Frontal cortex (tissue), 4 donors: ENCODE results near the gene INO80D. TPM values are rescaled to one million over a fixed set of nuclear protein-coding genes. Genes with fewer than 3 reads are reported as not detected.
"Not testable (repeated sequence)": the region's sequence is repeated elsewhere in the genome, so short reads cannot be mapped to it uniquely, and the experiment has no call there.

Source experiments
- DNase-seq, 2 donors: peaks; one replicate each; pipeline ENCODE4 v3.0.0; 2012; ENCODE audit warnings: low spot score in 2 of 2
- FAIRE-seq: peaks from 2 replicates; lab custom pipeline; 2012; peaks lifted over from hg19 to GRCh38; lab: Jason Lieb, UNC
- total RNA-seq: library from RNA; depleted of rRNA; stranded (reverse); fragments of >200 nt; gene quantifications from one replicate; pipeline ENCODE4 v1.2.3, GENCODE V29; 2014
- donor health status: control.
- donor health status: control.
- donor health status: control.

INO80D gene
- total RNA-seq, 1 donor from 2014 or later, result 16.3 TPM

DNA sequence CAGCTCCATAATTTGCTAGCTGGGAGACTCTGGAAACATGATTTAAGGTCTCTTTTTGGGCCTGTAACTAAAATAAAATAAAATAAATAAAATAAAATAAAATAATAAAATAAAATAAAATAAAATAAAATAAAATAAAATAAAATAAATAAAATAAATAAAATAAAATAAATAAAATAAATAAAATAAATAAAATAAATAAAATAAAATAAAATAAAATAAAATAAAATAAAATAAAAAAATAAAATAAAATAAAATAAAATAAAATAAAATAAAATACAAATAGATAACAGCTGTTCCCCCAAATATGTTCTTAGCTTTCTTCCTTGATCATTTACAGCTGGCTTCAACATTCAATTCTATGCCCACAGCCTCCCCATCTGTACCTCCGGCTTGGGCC lies 97.3 kb downstream of the INO80D start:
- FAIRE-seq, result not testable (repeated sequence)

DNA sequence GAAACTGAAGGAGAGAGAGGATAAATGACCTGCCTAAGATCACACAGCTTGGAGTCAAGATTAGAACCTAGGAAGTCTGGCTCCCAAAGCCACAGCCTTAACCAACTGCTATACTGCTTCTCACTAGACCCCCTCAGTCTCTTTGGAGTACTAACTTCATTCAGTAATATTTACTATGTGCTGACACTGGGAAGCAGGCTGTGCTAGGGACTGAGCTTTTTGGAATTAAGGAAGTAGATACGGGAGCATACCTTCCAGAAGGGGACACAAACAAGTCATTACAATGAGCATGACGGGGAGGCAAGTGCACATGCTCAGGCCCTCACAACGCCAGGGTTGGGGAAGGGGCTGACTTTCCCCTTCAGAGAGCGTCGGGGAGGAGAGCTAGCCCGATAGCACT lies 97.7 kb downstream of the INO80D start:
- FAIRE-seq (no peak), DNase-seq (no peak)

More for the DNA sequence above, 97.3 kb downstream of the INO80D start:
- not testable (repeated sequence) for DNase-seq

DNA sequence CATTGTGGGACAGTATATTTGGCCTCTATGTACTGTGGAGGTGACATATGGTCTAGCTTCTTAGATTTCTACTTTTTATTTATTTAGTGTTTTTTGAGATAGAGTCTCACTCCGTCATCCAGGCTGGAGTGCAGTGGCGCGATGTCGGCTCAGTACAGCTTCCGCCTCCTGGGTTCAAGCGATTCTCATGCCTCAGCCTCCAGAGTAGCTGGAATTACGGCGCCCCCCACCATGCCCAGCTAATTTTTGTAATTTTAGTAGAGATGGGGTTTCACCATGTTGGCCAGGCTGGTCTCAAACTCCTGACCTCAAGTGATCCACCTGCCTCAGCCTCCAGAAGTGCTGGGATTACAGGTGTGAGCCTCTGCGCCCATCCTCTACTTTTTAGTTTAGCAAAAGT lies 99.6 kb downstream of the INO80D start:
- FAIRE-seq, DNase-seq: not testable (repeated sequence)

DNA sequence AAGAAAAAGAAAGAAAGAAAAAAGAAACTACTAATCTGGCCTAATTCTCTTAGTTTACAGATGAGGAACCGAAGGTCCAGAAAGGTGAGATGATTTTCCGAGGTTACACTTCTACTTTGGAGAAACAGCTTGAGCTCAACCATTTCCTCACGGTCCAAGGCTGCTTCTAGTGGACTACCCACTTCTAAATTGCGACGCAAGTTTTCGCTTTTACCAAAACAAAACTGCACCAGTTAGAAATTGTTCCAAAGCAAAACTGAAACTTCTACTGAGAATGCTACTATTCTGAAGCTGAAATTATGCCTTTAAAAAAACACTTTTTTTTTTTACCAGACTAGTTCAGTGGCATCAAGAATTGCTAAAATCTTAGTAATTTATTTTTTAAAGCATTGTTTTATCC lies 101.6 kb downstream of the INO80D start:
- FAIRE-seq (no peak), DNase-seq (no peak)

DNA sequence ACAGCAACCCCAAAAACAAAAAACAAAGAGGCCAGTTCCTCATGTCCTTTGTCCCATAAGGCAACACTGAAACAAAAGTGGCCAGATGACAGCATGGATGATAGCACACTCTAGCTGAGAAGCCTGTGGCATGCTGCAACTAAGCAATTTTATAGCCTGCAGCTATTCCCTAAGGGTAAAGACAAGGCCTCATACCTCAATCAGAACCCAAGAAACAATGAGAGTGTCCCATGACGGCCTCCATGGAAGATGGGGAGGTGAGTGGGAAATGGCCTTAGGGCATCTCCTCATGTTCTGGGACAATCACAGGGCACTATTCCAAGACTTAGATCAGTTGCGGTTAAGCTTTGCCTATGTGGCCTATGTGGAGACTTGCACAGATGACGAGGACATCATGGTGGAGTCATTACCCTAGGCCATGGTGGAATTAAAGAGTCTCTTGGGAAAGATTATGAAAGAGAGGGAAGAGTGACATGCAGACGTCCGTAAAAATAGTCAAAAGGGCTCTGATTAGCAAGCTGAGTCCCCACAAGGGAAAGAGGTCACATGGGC lies 103.1 kb downstream of the INO80D start:
- FAIRE-seq, result no peak
- no peak for DNase-seq

DNA sequence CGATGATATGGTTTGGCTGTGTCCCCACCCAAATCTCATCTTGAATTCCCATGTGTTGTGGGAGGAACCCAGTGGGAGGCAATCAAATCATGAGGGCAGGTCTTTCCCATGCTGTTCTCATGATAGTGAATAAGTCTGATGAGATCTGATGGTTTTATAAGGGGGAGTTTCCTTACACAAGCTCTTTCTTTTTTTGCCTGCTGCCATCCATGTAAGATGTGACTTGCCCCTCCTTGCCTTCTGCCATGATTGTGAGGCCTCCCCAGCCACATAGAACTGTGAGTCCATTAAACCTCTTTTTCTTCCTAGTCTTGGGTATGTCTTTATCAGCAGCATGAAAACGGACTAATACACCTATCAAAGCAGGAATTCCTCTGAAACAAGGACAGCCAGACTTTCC lies 107.2 kb downstream of the INO80D start:
- DNase-seq, FAIRE-seq: not testable (repeated sequence)

DNA sequence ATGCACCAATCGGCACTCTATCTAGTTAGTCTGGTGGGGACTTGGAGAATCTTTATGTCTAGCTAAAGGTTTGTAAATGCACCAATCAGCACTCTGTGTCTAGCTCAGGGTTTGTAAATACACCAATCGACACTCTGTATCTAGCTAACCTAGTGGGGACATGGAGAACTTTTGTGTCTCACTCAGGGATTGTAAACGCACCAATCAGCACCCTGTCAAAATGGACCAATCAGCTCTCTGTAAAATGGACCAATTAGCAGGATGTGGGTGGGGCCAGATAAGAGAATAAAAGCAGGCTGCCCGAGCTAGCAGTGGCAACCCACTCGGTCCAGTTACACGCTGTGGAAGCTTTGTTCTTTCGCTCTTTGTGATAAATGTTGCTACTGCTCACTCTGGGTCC lies 108.3 kb downstream of the INO80D start:
- not testable (repeated sequence) for FAIRE-seq

DNA sequence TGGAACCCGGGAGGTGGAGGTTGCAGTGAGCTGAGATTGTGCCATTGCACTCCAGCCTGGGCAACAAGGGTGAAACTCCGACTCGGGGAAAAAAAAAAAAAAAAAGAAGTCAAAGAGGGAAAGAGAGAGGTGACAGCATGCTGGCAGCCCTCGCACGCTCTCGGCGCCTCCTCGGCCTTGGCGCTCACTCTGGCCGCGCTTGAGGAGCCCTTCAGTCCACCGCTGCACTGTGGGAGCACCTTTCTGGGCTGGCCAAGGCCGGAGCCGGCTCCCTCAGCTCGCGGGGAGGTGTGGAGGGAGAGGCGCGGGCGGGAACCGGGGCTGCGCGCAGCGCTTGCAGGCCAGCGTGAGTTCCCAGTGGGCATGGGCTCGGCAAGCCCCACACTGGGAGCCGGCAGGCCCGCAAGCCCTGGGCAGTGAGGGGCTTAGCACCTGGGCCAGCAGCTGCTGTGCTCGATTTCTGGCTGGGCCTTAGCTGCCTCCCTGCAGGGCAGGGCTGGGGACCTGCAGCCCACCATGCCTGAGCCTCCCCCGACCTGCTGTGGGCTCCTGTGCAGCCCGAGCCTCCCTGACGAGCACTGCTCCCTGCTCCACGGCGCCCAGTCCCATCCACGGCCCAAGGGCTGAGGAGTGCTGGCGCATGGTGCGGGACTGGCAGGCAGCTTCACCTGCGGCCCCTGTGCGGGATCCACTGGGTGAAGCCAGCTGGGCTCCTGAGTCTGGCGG lies 108.9 kb downstream of the INO80D start:
- not testable (repeated sequence) for DNase-seq, FAIRE-seq

More for the DNA sequence above, 108.3 kb downstream of the INO80D start:
- DNase-seq, result not testable (repeated sequence)

DNA sequence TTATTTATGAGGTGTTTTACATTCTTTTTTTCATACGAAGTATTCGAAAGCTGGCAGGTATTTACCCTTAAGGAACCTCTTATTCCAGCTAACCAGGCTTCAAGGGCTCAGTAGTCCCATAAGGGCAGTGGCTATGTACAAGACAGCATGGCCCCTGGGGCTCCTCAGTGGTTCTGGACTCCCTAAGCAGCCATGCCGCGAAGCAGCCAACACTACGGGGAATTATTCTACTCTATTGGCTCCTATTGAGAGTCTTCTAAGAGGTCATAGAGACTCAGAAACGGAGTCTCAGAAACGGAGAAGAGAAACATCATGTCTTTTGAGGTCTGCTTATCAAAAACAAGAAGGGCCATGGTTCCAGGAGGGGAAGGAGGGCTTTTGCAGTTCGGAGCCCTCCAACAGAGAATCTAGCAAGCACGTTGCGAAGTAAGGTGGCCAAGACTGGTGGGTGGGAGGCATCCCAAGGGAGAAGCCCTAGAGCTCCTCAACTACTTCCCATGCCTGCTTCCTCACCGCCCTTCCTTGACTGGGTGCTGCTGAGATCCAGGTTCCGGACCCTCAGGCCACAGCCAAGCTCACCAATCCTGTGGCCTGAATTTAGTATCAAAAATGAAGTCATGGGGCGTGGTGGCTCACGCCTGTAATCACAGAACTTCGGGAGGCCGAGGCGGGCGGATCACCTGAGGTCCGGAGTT lies 109.7 kb downstream of the INO80D start:
- DNase-seq (no peak), FAIRE-seq (no peak)

DNA sequence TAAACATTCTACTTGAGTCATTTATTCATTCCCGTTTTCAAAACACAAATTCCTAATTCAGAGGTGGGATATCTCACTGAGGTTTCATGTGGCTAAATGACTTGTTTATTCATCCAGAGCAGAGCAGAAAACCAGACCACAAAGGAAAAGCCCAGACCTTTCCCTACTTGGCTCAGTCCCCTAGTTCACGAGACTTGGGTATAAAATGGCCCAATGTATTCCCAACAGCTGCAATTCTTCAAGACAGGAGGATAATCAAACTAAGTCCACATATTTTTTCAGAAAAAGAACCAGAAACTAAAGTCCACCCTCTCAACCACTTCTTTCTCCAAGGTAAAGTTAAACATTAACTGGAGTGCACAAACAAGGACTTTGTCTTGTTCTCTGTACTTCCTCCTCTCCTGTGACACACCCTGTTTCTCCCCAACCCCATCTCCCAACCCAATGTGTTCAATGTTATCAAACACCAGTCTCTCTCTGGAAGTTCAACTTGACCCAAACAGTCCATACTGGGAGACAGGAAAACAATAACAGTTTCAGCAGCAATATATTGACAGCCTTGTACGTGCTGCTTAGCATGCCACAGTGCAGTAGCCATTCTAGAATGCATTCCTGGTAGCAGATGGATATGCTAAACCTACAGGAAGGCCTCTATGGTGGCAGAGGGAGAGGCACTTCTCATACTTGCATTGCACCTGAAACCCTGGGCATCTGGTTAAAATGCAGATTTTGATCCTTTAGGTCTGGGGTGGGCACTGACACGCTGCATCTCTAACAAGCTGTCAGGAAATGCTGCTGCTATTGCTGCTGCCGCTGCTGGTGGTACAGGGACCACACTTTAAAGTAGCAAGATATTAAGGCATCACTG lies 110.7 kb downstream of the INO80D start:
- DNase-seq, result no peak
- no peak for FAIRE-seq

DNA sequence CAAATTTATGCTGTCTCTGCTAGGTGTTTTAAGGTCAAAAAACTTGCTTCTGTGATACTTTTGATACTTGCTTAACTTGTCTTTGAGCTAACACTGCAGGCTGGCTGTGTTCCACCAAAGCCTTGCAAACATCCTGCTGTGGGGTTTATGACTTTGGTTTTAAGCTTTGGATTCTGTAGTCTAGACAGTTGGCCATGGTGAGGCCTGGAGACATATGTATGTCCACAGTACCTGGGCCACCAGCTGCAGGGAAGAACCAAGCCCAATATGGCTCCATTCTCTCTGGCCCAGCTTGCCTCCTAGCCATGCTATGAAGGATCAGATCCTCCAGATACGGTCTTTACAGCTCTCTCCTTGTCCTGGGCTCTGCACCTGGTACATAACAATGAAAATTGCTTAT lies 113.9 kb downstream of the INO80D start:
- FAIRE-seq, result no peak
- DNase-seq, result no peak

DNA sequence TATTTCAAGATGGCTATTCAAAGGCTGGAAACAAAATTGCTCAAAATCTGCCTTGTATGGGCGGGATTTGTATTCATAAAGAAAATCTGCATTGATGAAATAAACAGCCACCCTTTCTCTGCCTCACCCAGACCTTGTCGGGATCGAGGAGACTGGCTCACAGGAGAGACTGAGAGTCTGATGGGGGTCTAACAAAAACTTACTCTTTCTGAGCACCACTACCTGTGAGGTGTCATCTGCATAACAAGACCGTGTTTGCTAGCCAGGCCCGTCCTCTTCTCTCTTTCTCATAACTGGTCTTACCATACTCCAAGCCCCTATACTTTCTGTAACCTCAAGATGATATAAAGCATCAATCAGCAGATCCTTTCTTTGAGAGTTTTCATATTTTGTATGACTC lies 115.6 kb downstream of the INO80D start:
- FAIRE-seq, result no peak
- DNase-seq, result no peak

DNA sequence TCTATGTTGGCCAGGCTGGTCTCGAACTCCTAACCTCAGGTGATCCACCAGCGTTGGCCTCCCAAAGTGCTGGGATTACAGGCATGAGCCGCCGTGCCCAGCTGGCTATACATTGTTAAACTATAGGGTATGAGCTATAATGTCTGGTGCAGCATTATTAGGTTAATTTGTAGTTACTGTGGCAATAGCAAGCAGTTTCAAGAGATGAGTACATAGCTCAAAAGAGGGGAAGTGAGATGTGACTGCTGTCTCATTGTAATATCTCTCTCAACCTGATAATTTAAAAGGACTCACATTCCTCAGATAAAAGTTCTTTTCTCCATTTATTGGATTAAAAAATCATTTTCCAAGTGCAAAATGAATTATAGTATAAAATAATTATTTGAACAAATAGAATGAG lies 116.4 kb downstream of the INO80D start:
- no peak for DNase-seq
- FAIRE-seq, result no peak

DNA sequence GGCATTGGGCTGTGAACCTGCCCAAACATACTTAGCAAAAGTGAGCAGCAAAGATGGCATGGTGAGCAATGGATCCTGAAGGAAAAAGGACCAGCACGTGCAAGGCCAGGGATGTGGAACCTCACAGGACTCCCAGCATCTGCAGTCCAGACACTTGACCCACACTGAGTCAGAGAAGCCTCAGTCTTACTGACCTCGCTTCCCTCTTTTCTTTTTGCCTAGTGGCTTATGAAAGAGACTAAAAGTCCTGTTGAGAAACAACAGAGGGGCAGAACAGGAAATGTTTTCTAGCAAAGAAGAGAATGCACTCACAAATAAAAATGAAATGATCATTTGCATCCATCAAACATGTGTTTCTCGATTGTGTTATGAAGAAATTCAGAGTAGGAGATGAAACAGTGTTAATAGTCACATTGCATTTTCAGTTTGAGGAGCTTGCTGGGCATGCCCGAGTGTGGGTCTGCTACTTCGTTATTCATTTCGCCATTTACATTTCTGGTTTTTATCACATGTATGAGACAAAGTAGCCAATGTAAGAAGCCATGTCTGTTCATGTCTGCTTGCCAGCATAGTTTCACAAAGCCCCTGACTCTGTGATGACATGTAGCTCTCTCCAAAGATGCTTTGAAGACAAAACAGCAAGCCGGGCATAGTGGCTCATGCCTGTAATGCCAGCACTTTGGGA lies 118.4 kb downstream of the INO80D start:
- DNase-seq, result no peak
- no peak for FAIRE-seq

DNA sequence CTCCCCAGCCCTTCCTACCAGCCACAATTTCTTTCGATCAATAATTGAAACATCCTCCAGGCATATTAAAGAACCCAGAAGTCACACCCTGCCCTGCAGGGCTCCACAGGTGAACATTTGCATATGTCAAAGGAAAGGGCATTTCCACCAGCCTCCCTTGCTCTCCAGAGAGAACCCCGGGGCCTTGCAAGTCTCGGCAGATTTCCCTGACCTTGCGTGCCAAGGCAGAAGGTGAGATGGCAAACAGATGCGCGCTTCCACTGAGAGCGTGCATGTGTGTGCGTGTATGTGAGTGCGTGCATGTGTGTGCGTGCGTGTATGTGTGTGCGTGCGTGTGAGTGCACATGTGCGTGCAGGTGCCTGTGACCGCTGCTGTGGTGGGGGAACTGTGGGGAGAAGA lies 120.3 kb downstream of the INO80D start:
- DNase-seq, result no peak
- no peak for FAIRE-seq

DNA sequence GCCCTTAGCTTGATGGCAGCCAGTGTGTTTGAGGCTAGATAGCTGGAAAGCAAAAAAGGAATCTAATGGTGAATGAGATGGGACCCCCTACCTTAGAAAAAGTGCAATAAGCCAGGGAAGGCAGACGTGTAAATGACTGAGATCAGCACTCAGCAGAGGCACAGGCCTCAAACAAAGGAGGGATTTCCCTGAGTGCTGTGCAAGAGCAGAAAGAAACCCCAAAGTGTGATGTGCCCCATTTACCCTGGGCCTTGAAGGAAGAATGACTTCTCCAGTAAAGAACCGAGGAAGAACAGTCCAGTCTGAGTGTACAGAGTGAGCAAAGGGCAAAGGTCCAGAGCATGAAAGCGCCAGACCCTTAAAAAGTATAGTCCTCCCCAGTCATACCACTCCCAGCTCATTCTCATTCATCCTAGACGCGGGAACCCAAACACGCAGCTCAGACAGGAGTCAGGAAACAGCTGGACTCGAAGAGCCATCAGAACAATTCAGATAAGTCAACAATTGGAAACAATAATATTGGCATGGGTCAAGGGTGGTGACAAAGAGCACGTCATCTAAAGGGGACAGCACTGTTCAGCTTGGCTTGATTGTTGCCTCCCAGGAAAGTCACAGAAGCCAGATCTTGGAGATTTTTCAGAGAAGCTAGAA lies 121.7 kb downstream of the INO80D start:
- FAIRE-seq (no peak), DNase-seq (no peak)

DNA sequence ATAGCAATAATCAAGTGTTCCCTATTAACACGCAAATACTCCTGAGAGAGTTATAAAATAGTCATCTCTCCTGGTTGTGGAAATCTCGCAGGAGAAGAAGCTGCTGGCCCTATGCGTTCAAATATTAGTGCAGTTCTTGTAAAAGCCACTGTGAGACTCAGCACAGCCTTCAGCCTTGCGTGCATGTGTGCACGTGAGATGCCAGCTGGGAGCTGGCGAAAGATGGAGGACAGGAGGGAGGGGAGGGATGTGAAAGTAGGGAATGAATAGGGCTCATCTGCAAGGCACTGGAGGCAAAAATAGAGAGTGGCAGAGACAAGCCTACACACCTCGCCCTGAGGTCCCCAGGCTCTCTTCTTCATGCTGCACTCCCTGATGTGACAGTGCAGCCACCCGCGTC lies 126.5 kb downstream of the INO80D start:
- DNase-seq, result no peak
- no peak for FAIRE-seq

DNA sequence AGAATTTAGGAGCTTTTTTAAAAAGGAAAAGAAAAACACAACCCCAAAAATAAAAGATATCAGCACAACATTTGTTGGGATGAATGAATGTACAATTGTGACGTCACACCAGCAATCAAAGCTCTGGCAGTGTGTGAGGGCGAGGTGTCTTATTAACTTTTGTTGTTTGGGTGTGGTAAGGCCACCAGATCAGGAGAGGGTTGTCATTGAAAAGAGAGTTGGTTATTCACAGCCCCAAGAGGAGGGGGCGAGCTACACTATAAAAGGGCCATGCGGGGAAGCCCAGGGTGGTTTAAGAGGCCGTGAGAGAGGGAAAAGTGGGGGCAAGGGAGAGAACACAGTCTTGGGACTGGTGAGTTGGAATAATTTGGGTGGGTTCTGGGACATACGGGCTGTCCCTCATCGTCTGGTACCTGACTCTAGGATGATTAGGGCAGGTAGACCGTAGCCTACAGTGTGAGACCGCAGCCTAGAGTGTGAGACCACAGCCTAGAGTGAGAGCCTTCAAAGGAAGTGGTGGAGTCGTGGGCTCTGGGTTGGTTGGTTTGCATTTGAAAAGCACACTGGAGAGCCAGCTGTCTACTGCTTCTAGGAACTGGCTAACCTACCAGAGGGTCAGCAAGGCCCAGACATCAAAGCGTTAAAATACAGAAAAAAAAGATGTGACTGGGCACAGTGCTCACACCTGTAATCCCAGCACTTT lies 128.4 kb downstream of the INO80D start:
- FAIRE-seq, result no peak

DNA sequence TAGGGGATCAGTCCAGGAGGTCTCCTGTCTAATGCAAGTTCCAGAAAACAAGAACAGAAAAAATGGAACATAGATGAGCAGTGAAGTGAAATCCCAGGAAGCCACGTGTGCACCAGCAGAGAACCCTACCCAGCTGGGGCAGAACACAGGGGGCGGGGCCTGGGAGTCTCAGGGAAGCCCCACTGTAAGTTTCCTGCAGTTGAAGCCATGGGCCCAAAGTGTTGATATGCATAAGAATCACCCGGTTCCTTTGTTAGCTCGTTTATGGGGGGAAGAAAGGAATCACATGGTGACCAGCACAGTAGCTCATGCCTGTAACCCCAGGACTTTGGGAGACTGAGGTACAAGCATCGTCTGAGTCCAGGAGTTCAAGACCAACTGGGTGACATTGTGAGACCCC lies 131.3 kb downstream of the INO80D start:
- FAIRE-seq (no peak), DNase-seq (no peak)

More for the DNA sequence above, 128.4 kb downstream of the INO80D start:
- no peak for DNase-seq
